Pancreas (tissue), 10 donors: Measurements from ENCODE around the gene HSDL1. TPM values are rescaled to one million over a fixed set of nuclear protein-coding genes. Genes with fewer than 3 reads are reported as not detected.

Source experiments
- ATAC-seq, 4 donors: fragments of 200-7000 bp; cut with Tn5 transposase; one replicate each; pipeline versions ENCODE4 v1.8.0 to v1.9.1; 2020; ENCODE audit warnings: mild to moderate bottlenecking in 4 of 4, moderate library complexity in 4 of 4
- DNase-seq, 6 donors: peaks; one replicate each; pipeline ENCODE4 v3.0.0-alpha.2; 2020
- FAIRE-seq: peaks from 2 replicates; lab custom pipeline; 2012; peaks lifted over from hg19 to GRCh38; lab: Jason Lieb, UNC
- H3K27ac ChIP-seq, 4 donors: fragments of 200-600 bp; sonication (generic); 1 replicate in 3 of 4; 2 replicates in 1 of 4; pipeline versions ENCODE4 v1.5.0 to v1.8.0; 2020
- H3K27me3 ChIP-seq, 4 donors: fragments of 200-600 bp; one replicate each; pipeline ENCODE4 v1.8.0; 2021
- H3K36me3 ChIP-seq, 3 donors: fragments of 200-600 bp; sonication (generic) in 1 of 3; one replicate each; pipeline versions ENCODE4 v1.5.0 to v1.8.0; 2020 to 2021
- H3K4me1 ChIP-seq, 3 donors: fragments of 200-600 bp; one replicate each; pipeline ENCODE4 v1.8.0; 2021
- H3K4me3 ChIP-seq, 4 donors: fragments of 200-600 bp; sonication (generic) in 2 of 4; one replicate each; pipeline versions ENCODE4 v1.5.0 to v1.8.0; 2020 to 2021
- H3K9me3 ChIP-seq, 4 donors: fragments of 200-600 bp; one replicate each; pipeline ENCODE4 v1.8.0; 2021
- WGBS, 2 donors: extraction: QIAGEN DNeasy Blood & Tissue Kit; methylation state at CpG; one replicate each; pipeline ENCODE4 v1.1.7; 2013; 5-methylcytosine and 5-hydroxymethylcytosine counted together
- intact Hi-C, 3 donors: fragments of 100-400 bp; cut with DNase I; formaldehyde crosslinking; loops; one replicate each; pipeline versions ENCODE4 v1.11.1 to v1.14.2; 2022
- polyA plus RNA-seq, 2 donors: library from polyadenylated mRNA; stranded (reverse); fragments of 200-250 nt; gene quantifications; one replicate each; pipeline ENCODE4 v1.2.3, GENCODE V29; 2013
- total RNA-seq, 6 donors: library from RNA; stranded (reverse); fragmentation: NEBNext Ultra II Directional in 4 of 6; extraction: Animal tissue kit (Norgen Biotek cat#: 25700) in 4 of 6; gene quantifications; one replicate each; pipeline versions ENCODE4 v1.2.1 to v1.2.4, GENCODE V29; 2021 to 2023
- TF ChIP-seq, protein P1 (sequence below), 4 donors: fragments of 200-600 bp; sonication (generic) in 3 of 4; IDR thresholded peaks; one replicate each; pipeline versions ENCODE4 v1.5.0 to v1.8.0; 2021; ENCODE audit warnings: antibody characterized with exemption in 4 of 4
- donor health status: healthy with polysubstance abuse.
- donor health status: DM: no; HTN: no; CAD: no; lungs with moderate emphysema.
- donor health status: DM: no; HTN: no; CAD: no.
- donor health status: control.
- donor health status: control.
- donor health status: Bipolar disorder and iron deficiency.
- donor health status: DM: yes; HTN: yes; CAD: no.
- donor health status: DM: no; HTN: no; CAD: no.
- donor health status: DM: no; HTN: no; CAD: no.
- donor health status: DM: yes; HTN: yes; CAD: no.

The HSDL1 gene
- total and polyA plus RNA-seq, 8 donors: 4.2 to 14.5 (median 7.1) TPM

DNA sequence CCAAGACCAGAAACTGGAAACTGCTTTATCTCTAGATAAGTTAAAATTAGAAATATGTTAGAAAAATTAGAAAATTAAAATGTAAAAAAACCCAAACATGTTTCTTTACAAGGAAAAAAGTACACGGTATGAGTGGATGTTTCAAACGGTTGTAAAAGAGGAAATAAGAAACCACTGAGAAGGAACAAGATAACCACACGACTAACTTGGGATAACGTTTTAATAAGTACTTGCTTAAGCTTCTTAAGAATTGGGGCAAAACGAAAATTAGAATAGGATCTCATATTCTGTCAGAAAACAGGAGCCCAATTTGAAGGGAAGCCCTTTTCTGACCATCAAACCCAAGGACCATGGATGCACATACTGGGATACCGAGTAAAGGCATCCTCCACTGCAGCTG lies 59.2 kb downstream of the HSDL1 start:
- WGBS, 2 donors: 58 to 65% methylated on average over 6 of the region's 6 CpGs
- no peaks in the 10 kb centered on the region for H3K9me3 ChIP-seq
- H3K27ac ChIP-seq: no peak overlapping the region
- FAIRE-seq (no peak), ATAC-seq (no peak), DNase-seq (no peak)
- TF ChIP-seq, protein P1, sequence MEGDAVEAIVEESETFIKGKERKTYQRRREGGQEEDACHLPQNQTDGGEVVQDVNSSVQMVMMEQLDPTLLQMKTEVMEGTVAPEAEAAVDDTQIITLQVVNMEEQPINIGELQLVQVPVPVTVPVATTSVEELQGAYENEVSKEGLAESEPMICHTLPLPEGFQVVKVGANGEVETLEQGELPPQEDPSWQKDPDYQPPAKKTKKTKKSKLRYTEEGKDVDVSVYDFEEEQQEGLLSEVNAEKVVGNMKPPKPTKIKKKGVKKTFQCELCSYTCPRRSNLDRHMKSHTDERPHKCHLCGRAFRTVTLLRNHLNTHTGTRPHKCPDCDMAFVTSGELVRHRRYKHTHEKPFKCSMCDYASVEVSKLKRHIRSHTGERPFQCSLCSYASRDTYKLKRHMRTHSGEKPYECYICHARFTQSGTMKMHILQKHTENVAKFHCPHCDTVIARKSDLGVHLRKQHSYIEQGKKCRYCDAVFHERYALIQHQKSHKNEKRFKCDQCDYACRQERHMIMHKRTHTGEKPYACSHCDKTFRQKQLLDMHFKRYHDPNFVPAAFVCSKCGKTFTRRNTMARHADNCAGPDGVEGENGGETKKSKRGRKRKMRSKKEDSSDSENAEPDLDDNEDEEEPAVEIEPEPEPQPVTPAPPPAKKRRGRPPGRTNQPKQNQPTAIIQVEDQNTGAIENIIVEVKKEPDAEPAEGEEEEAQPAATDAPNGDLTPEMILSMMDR (IDR thresholded peaks at IDR 0.05): no peak
- H3K36me3 ChIP-seq: peaks cover 5 to 69% (median 19%) of the 10 kb centered on the region in 3 donors
- H3K4me3 ChIP-seq: no peak overlapping the region
- H3K27me3 ChIP-seq: no peaks in the 10 kb centered on the region
- H3K4me1 ChIP-seq: no peaks in the 10 kb centered on the region
- intact Hi-C loops: loop anchor here in 1 of 3 donors (10.0 kb wide), 1 partner anchor 99 kb away; the partner anchor contains the start of gene TAF1C

DNA sequence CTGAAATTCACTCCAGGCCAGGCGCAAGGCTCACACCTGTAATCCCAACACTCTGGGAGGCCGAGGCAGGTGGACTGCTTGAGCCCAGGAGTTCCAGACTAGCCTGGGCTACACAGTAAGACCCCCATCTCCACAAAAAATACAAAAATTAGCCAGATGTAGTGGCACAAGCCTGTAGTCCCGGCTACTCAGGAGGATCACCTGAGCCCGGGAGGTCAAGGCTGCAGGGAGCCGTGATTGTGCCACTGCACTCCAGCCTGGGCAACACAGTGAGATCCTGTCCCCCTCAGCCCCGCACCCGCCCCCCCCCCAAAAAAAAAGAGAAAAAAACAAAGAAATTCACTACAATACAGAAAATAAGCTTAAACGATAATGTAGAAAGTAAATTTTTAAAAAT lies 59.7 kb downstream of the HSDL1 start:
- Histone ChIP-seq H3K9me3 (no peaks in the 10 kb centered on the region), H3K27me3 (no peaks in the 10 kb centered on the region), H3K4me3 (no peak overlapping the region), H3K4me1 (no peaks in the 10 kb centered on the region), H3K27ac (no peak overlapping the region), H3K36me3 (peaks cover 7 to 64% (median 20%) of the 10 kb centered on the region in 3 donors)
- 75 to 83% methylated on average over 8 of the region's 8 CpGs for WGBS, 2 donors
- ATAC-seq (no peak), FAIRE-seq (no peak), DNase-seq (no peak)
- TF ChIP-seq, protein P1 (IDR thresholded peaks at IDR 0.05): no peak
- intact Hi-C loops: loop anchor here in 1 of 3 donors (10.0 kb wide), 1 partner anchor 100 kb away; the partner anchor contains the start of gene TAF1C

DNA sequence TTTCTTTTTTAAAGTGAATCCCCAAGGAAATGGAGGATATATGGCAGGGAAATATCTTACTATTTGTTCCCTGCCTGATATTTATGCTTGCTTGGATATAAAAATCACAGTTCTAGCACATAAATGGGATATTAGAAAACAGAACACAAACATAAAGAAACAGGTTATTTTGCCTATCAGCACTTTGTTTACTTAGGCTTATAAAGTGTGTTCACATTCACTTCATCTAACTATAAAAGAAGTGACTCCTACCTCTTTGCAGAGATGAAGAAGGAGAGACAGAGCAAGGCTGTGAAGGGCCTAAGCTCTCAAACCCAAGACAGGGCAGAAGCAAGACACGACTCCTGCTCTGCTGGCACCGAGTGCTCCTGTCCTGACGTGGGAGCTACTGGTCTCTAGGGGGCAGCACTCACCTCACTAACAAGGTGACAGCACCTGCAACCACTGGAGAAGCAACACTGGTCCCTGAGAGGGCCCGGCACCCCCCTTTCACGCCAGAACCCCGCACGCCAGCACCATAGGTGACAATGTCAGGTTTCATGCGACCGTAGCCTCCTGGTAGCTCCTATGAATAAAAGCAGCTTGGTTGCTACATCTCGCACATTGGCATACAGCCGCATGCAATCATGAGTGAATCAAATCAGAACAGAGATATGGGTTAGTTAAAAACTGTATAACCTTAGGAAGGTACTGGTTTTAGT lies 60.3 kb downstream of the HSDL1 start:
- FAIRE-seq (no peak), DNase-seq (peak in 5 of 6 donors; percentile 52 to 72 (median 68)), ATAC-seq (peak; percentile 74 to 95 (median 88))
- intact Hi-C loops: loop anchor here in 1 of 3 donors (10.0 kb wide), 1 partner anchor 100 kb away; the partner anchor contains the start of gene TAF1C
- Histone ChIP-seq H3K4me1 (no peaks in the 10 kb centered on the region), H3K4me3 (no peak overlapping the region), H3K27ac (no peak overlapping the region), H3K9me3 (no peaks in the 10 kb centered on the region), H3K36me3 (peaks cover 8 to 62% (median 22%) of the 10 kb centered on the region in 3 donors), H3K27me3 (no peaks in the 10 kb centered on the region)
- TF ChIP-seq, protein P1 (IDR thresholded peaks at IDR 0.05): peak in 3 of 4 donors; percentile 52 to 71 (median 63)
- WGBS, 2 donors: 43 to 51% methylated on average over 11 of the region's 11 CpGs

DNA sequence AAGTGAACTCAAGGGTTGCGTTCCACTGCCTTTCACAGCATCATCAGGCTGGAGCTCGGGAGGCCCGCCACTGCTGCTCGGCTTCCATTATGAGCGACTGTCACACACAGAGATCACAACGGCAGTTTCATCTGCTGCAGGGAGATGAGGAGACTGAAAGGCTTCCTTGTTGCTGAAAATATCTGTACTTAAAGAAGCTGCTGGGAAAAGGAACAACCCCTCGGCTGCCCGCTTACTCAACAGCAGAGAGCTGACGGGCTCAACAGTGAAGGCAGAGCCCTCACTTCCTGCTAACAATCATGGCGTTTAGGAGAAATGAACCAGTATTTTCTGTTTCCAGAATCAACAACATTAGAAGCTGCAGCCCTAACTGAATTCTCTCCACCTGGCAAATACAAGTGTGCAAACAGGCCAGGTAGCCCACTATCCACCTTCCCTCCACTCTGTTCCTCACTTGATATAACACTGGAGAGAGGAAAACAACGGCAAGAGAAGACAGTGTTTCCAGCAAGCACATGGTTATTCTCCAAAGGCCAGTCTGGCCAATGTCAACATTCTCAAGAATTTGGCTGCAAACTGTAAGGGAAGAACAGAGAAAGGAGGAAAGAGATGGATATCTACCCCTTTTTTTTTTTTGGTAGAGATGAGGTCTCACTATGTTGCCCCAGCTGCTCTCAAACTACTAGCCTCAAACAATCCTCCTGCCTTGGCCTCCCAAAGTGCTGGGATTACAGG lies 62.0 kb downstream of the HSDL1 start:
- H3K4me3 ChIP-seq: no peak overlapping the region
- H3K27me3 ChIP-seq: no peaks in the 10 kb centered on the region
- intact Hi-C loops: loop anchor here in 1 of 3 donors (10.0 kb wide), 1 partner anchor 102 kb away; the partner anchor contains the start of gene TAF1C
- WGBS, 2 donors: 87% methylated on average over 11 of the region's 11 CpGs
- no peaks in the 10 kb centered on the region for H3K4me1 ChIP-seq
- DNase-seq: no peak
- no peak for ATAC-seq
- H3K9me3 ChIP-seq: no peaks in the 10 kb centered on the region
- peaks cover 8 to 55% (median 14%) of the 10 kb centered on the region in 3 donors for H3K36me3 ChIP-seq
- no peak overlapping the region for H3K27ac ChIP-seq
- TF ChIP-seq, protein P1 (IDR thresholded peaks at IDR 0.05): no peak
- no peak for FAIRE-seq
